ENCODE results near the gene TUBGCP2.
A peak's percentile ranks its signal among the peaks of the same experiment; 100 is the strongest.

TUBGCP2 gene

GRCh38 chr10:133246236-133246626 lies 62.4 kb downstream of the TUBGCP2 start:
- H3K9me3 ChIP-seq (ENCODE audit: insufficient read depth, low read depth, low read length): no peaks in the 10 kb centered on the region; the same call in 1 of the 2 replicates
- H4K20me1 ChIP-seq (ENCODE audit: insufficient read depth, low read length, poor library complexity, severe bottlenecking): no peaks in the 10 kb centered on the region
- H3K27me3 ChIP-seq (ENCODE audit: insufficient read depth, low read length, poor library complexity, severe bottlenecking): no peaks in the 10 kb centered on the region
- H3K4me2 ChIP-seq (ENCODE audit: low read depth, low read length, poor library complexity, severe bottlenecking): peak overlapping the region; percentile 13
- H3K79me2 ChIP-seq (ENCODE audit: insufficient read depth, low read length): no peaks in the 10 kb centered on the region
- no peak overlapping the region for H2AFZ ChIP-seq (ENCODE audit: low read length)
- no peak overlapping the region for H3K4me3 ChIP-seq (ENCODE audit: low read length, poor library complexity, severe bottlenecking)
- no peaks in the 10 kb centered on the region for H3K36me3 ChIP-seq (ENCODE audit: insufficient read depth, low read length)
- peaks cover 4% of the 10 kb centered on the region for H3K4me1 ChIP-seq (ENCODE audit: insufficient read depth, low read length, poor library complexity, severe bottlenecking)
- no peaks in the 10 kb centered on the region for H3K9me2 ChIP-seq (replicated peaks; ENCODE audit: low read depth, low read length)
- H3F3A ChIP-seq (ENCODE audit: low read depth): no peaks in the 10 kb centered on the region
- TF ChIP-seq CTCF (conservative IDR thresholded peaks at IDR 0.05; ENCODE audit: low read length): no peak
- TF ChIP-seq EZH2phosphoT487 (IDR thresholded peaks at IDR 0.05; ENCODE audit: borderline replicate concordance): no peak
- H3K9ac ChIP-seq (ENCODE audit: low read depth, low read length, poor library complexity, severe bottlenecking): peak overlapping the region; percentile 9

- Histone ChIP-seq H4K20me1 (ENCODE audit: insufficient read depth, low read length, poor library complexity, severe bottlenecking) (no peaks in the 10 kb centered on the region), H3K4me3 (ENCODE audit: low read length, poor library complexity, severe bottlenecking) (no peak overlapping the region), H3K9ac (ENCODE audit: low read depth, low read length, poor library complexity, severe bottlenecking) (peak overlapping the region; percentile 37), H3K9me3 (ENCODE audit: insufficient read depth, low read depth, low read length) (no peaks in the 10 kb centered on the region; the same call in 1 of the 2 replicates), H3K4me2 (ENCODE audit: low read depth, low read length, poor library complexity, severe bottlenecking) (peak overlapping the region; percentile 13), H3F3A (ENCODE audit: low read depth) (no peaks in the 10 kb centered on the region), H3K36me3 (ENCODE audit: insufficient read depth, low read length) (no peaks in the 10 kb centered on the region), H3K9me2 (replicated peaks; ENCODE audit: low read depth, low read length) (no peaks in the 10 kb centered on the region), H3K79me2 (ENCODE audit: insufficient read depth, low read length) (no peaks in the 10 kb centered on the region), H3K27me3 (ENCODE audit: insufficient read depth, low read length, poor library complexity, severe bottlenecking) (no peaks in the 10 kb centered on the region), H3K4me1 (ENCODE audit: insufficient read depth, low read length, poor library complexity, severe bottlenecking) (peaks cover 4% of the 10 kb centered on the region), H2AFZ (ENCODE audit: low read length) (no peak overlapping the region)
- TF ChIP-seq CTCF (conservative IDR thresholded peaks at IDR 0.05; ENCODE audit: low read length) (no peak), EZH2phosphoT487 (IDR thresholded peaks at IDR 0.05; ENCODE audit: borderline replicate concordance) (no peak)
These were observed 63.0 kb downstream of the TUBGCP2 start for GRCh38 chr10:133245439-133246235.

- H4K20me1 ChIP-seq (ENCODE audit: insufficient read depth, low read length, poor library complexity, severe bottlenecking): no peaks in the 10 kb centered on the region
- TF ChIP-seq EZH2phosphoT487 (IDR thresholded peaks at IDR 0.05; ENCODE audit: borderline replicate concordance): no peak
- no peak for TF ChIP-seq CTCF (conservative IDR thresholded peaks at IDR 0.05; ENCODE audit: low read length)
- H3K9me2 ChIP-seq (replicated peaks; ENCODE audit: low read depth, low read length): no peaks in the 10 kb centered on the region
- no peaks in the 10 kb centered on the region for H3K79me2 ChIP-seq (ENCODE audit: insufficient read depth, low read length)
- H3K4me2 ChIP-seq (ENCODE audit: low read depth, low read length, poor library complexity, severe bottlenecking): no peak overlapping the region
- no peak overlapping the region for H2AFZ ChIP-seq (ENCODE audit: low read length)
- H3K4me1 ChIP-seq (ENCODE audit: insufficient read depth, low read length, poor library complexity, severe bottlenecking): peaks cover 4% of the 10 kb centered on the region
- H3K9ac ChIP-seq (ENCODE audit: low read depth, low read length, poor library complexity, severe bottlenecking): no peak overlapping the region
- H3K27me3 ChIP-seq (ENCODE audit: insufficient read depth, low read length, poor library complexity, severe bottlenecking): no peaks in the 10 kb centered on the region
- H3F3A ChIP-seq (ENCODE audit: low read depth): no peaks in the 10 kb centered on the region
- no peaks in the 10 kb centered on the region for H3K36me3 ChIP-seq (ENCODE audit: insufficient read depth, low read length)
- H3K9me3 ChIP-seq (ENCODE audit: insufficient read depth, low read depth, low read length): no peaks in the 10 kb centered on the region; the same call in 1 of the 2 replicates
- H3K4me3 ChIP-seq (ENCODE audit: low read length, poor library complexity, severe bottlenecking): no peak overlapping the region
These were observed 65.1 kb downstream of the TUBGCP2 start for GRCh38 chr10:133243593-133243992.

Measured in Loucy (cell line).